Naive B cell (primary cell): ENCODE data around the gene TNK1. TPM values are rescaled to one million over a fixed set of nuclear protein-coding genes. Genes with fewer than 3 reads are reported as not detected.
"Not testable (repeated sequence)": the region's sequence is repeated elsewhere in the genome, so short reads cannot be mapped to it uniquely, and the experiment has no call there.

ENCODE experiments used
- ATAC-seq, 2 donors: fragments of 150-1000 bp; cut with Tn5 transposase; 2 replicates each; pipeline ENCODE4 v1.10.0; 2021; ENCODE audit warnings: low read depth in 2 of 2, mild to moderate bottlenecking in 2 of 2, moderate library complexity in 2 of 2
- DNase-seq: peaks from one replicate; pipeline ENCODE4 v3.0.0; 2022
- H3K27ac Mint-ChIP-seq, 6 donors: one replicate each; pipeline ENCODE4 v1.8.0; 2020 to 2022; ENCODE audit warnings: mild to moderate bottlenecking in 6 of 6, mixed read lengths in 6 of 6, moderate library complexity in 5 of 6, inconsistent platforms in 2 of 6
- H3K27me3 Mint-ChIP-seq, 3 donors: one replicate each; pipeline ENCODE4 v1.8.0; 2021 to 2022; ENCODE audit warnings: mixed read lengths in 3 of 3, mild to moderate bottlenecking in 1 of 3
- H3K36me3 Mint-ChIP-seq, 2 donors: one replicate each; pipeline ENCODE4 v1.8.0; 2020 to 2022; ENCODE audit warnings: mixed read lengths in 2 of 2, inconsistent platforms in 1 of 2, mild to moderate bottlenecking in 1 of 2
- H3K4me1 Mint-ChIP-seq, 3 donors: one replicate each; pipeline ENCODE4 v1.8.0; 2020 to 2022; ENCODE audit warnings: mixed read lengths in 3 of 3, inconsistent platforms in 1 of 3, mild to moderate bottlenecking in 1 of 3, moderate library complexity in 1 of 3
- H3K4me3 Mint-ChIP-seq, 8 donors: one replicate each; pipeline ENCODE4 v1.8.0; 2020 to 2022; ENCODE audit warnings: mild to moderate bottlenecking in 8 of 8, mixed read lengths in 8 of 8, moderate library complexity in 8 of 8, inconsistent platforms in 2 of 8
- H3K9me3 Mint-ChIP-seq, 7 donors: one replicate each; pipeline ENCODE4 v1.8.0; 2020 to 2022; ENCODE audit warnings: mixed read lengths in 7 of 7, mild to moderate bottlenecking in 5 of 7, inconsistent platforms in 2 of 7, moderate library complexity in 1 of 7
- polyA plus RNA-seq, 6 donors: library from polyadenylated mRNA; unstranded; fragments of 300-500 nt; fragmentation: Illumina TruSeq; gene quantifications; one replicate each; pipeline ENCODE4 v1.2.3, GENCODE V29; 2021; ENCODE audit warnings: low read depth in 6 of 6

Gene TNK1
- 1 to 10 TPM; 1.2 to 4.2 (median 2.5) TPM for polyA plus RNA-seq

- peaks cover 38 to 55% (median 45%) of the 10 kb centered on the region in 3 donors for H3K27me3 Mint-ChIP-seq
- H3K36me3 Mint-ChIP-seq = peaks cover 3 to 8% of the 10 kb centered on the region in 2 donors
- peaks cover 0 to 6% (median 5%) of the 10 kb centered on the region in 7 donors for H3K9me3 Mint-ChIP-seq
- DNase-seq (no peak), ATAC-seq (no peak)
- peaks cover 14 to 16% (median 15%) of the 10 kb centered on the region in 3 donors for H3K4me1 Mint-ChIP-seq
- H3K27ac Mint-ChIP-seq = peak within 1 kb of the TSS in 3 of 6 donors; percentile 21 to 52 (median 41)
- H3K4me3 Mint-ChIP-seq = peak within 1 kb of the TSS in 6 of 8 donors; percentile 6 to 65 (median 40)
Observed at GRCh38 chr17:7380855-7381683, at the start of gene TNK1. TSS of gene TNK1 (plus strand) at chr17:7381089. CDS start at chr17:7382927, 1,838 bp downstream.

GRCh38 chr17:7332111-7332510 lies 48.8 kb upstream of the TNK1 start:
- no peak for ATAC-seq
- no peaks in the 10 kb centered on the region for H3K9me3 Mint-ChIP-seq
- DNase-seq = no peak
- peaks cover 53 to 67% (median 65%) of the 10 kb centered on the region in 3 donors for H3K4me1 Mint-ChIP-seq
- peak overlapping the region in 7 of 8 donors; percentile 30 to 79 (median 52) for H3K4me3 Mint-ChIP-seq
- no peaks in the 10 kb centered on the region for H3K36me3 Mint-ChIP-seq
- H3K27me3 Mint-ChIP-seq = no peaks in the 10 kb centered on the region
- peak overlapping the region in 2 of 6 donors; percentile 63 to 67 for H3K27ac Mint-ChIP-seq

GRCh38 chr17:7332600-7333069 lies 48.3 kb upstream of the TNK1 start:
- not testable (repeated sequence) for H3K9me3 Mint-ChIP-seq, ATAC-seq, H3K36me3 Mint-ChIP-seq, H3K27me3 Mint-ChIP-seq
- DNase-seq = peak; percentile 36
- Mint-ChIP-seq H3K4me3 (peak overlapping the region; percentile 30 to 79 (median 46)), H3K4me1 (peaks cover 54 to 68% (median 67%) of the 10 kb centered on the region in 3 donors), H3K27ac (peak overlapping the region in 5 of 6 donors; percentile 47 to 92 (median 67))

GRCh38 chr17:7334938-7335538 lies 45.9 kb upstream of the TNK1 start:
- Mint-ChIP-seq H3K4me1 (peaks cover 45 to 64% (median 59%) of the 10 kb centered on the region in 3 donors), H3K36me3 (peaks cover 0 to 8% of the 10 kb centered on the region in 2 donors), H3K27me3 (no peaks in the 10 kb centered on the region), H3K27ac (peak overlapping the region in 5 of 6 donors; percentile 76 to 96 (median 89)), H3K9me3 (no peaks in the 10 kb centered on the region), H3K4me3 (peak overlapping the region; percentile 42 to 97 (median 94))
- no peak for ATAC-seq
- DNase-seq = no peak

GRCh38 chr17:7335765-7336164 lies 45.1 kb upstream of the TNK1 start:
- H3K4me1 Mint-ChIP-seq = peaks cover 46 to 58% (median 53%) of the 10 kb centered on the region in 3 donors
- not testable (repeated sequence) for H3K27me3 Mint-ChIP-seq

DNA sequence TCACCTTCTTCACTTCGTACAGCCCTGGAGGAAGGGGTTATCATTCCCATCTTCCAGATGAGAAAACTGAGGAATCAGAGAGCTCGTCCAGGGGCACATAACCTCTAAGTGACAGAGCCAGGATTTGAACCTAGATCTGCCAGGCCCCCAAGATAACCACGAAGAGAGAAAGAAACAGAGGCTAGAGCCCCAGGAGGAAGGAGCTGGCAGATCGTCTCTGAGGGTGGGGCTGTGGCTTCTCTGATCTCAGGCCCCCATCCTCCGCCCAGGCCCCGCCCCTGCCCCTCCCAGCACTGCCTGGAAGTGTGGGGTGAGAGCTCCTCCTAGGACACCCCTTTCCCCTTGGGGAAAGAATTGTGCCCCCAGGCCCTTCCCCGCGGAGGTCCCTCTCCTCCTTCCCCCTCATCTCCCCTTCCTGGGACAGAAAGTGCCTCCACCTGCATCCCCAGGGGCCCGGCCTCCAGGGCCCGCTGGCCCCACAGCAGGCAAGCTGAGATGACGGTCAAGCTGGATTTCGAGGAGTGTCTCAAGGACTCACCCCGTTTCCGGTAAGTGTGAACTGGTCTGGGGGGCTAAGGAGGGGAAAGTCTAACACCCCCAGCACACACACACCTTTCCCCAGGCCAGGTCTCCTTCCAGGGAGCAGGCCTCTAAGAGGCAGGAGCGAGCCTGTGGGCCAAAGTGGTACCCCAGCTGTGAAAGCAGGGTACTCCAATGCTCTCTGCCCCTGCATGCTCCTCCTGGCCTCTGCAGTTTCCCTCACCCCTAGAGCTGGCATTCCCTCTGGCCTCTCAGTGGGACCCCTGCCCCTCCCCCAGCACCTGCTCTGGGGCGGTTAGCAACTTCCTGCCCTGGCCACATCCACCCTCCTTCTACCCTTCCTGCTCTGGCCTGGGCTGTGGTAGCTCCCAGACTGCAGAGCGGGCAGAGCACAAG lies 44.4 kb upstream of the TNK1 start, which contains the start of gene ACAP1:
TSS of gene ACAP1 (plus strand) at position 290 of the 936 bp plus-strand sequence. CDS start at position 496, 206 bp downstream.
- H3K36me3 Mint-ChIP-seq = peaks cover 0 to 12% of the 10 kb centered on the region in 2 donors
- ATAC-seq = peak; percentile 93
- H3K4me3 Mint-ChIP-seq = peak within 1 kb of the TSS; percentile 90 to 97 (median 95)
- peak; percentile 61 for DNase-seq
- H3K27me3 Mint-ChIP-seq = no peaks in the 10 kb centered on the region
- peaks cover 46 to 57% (median 51%) of the 10 kb centered on the region in 3 donors for H3K4me1 Mint-ChIP-seq
- H3K9me3 Mint-ChIP-seq = no peaks in the 10 kb centered on the region
- H3K27ac Mint-ChIP-seq = peak within 1 kb of the TSS; percentile 86 to 98 (median 94)

More at GRCh38 chr17:7335765-7336164, 45.1 kb upstream of the TNK1 start:
- ATAC-seq, DNase-seq, H3K36me3 Mint-ChIP-seq, H3K9me3 Mint-ChIP-seq: not testable (repeated sequence)
- H3K4me3 Mint-ChIP-seq = peak overlapping the region; percentile 90 to 97 (median 95)
- peak overlapping the region in 5 of 6 donors; percentile 86 to 97 (median 91) for H3K27ac Mint-ChIP-seq

DNA sequence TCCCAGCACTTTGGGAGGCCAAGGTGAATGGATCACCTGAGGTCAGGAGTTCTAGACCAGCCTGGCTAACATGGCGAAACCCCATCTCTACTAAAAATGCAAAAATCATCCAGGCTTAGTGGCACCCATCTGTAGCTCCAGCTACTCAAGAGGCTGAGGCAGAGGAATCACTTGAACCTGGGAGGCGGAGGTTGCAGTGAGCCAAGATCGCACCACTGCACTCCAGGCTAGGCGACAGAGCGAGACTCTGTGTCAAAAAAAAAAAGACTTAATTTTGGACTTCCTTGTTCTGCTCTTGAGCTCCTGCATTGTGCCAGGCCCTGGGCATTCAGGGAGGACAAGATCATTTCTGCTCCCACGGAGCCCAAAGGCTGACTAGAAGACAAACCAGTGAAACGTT lies 43.3 kb upstream of the TNK1 start:
- not testable (repeated sequence) for H3K9me3 Mint-ChIP-seq, DNase-seq, H3K27me3 Mint-ChIP-seq
- peaks cover 45 to 52% (median 46%) of the 10 kb centered on the region in 3 donors for H3K4me1 Mint-ChIP-seq
- H3K4me3 Mint-ChIP-seq = peak overlapping the region; percentile 90 to 97 (median 95)
- H3K36me3 Mint-ChIP-seq = peaks cover 0 to 15% of the 10 kb centered on the region in 2 donors
- ATAC-seq = peak; percentile 34 to 41
- H3K27ac Mint-ChIP-seq = peak overlapping the region in 4 of 6 donors; percentile 74 to 98 (median 88)

GRCh38 chr17:7340179-7340578 lies 40.7 kb upstream of the TNK1 start:
- H3K27ac Mint-ChIP-seq = peak overlapping the region in 1 of 6 donors; percentile 7
- H3K4me3 Mint-ChIP-seq = peak overlapping the region in 2 of 8 donors; percentile 33 to 55
- ATAC-seq (no peak), DNase-seq (no peak)
- peaks cover 39 to 44% (median 40%) of the 10 kb centered on the region in 3 donors for H3K4me1 Mint-ChIP-seq
- peaks cover 0 to 23% of the 10 kb centered on the region in 2 donors for H3K36me3 Mint-ChIP-seq
- no peaks in the 10 kb centered on the region for H3K27me3 Mint-ChIP-seq
- no peaks in the 10 kb centered on the region for H3K9me3 Mint-ChIP-seq

- peaks cover 0 to 23% of the 10 kb centered on the region in 2 donors for H3K36me3 Mint-ChIP-seq
Observed at GRCh38 chr17:7341842-7342241, 39.0 kb upstream of the TNK1 start.

GRCh38 chr17:7343250-7343649 lies 37.6 kb upstream of the TNK1 start:
- Mint-ChIP-seq H3K4me3 (no peak overlapping the region), H3K4me1 (peaks cover 17 to 19% (median 18%) of the 10 kb centered on the region in 3 donors), H3K36me3 (peaks cover 0 to 23% of the 10 kb centered on the region in 2 donors), H3K27me3 (no peaks in the 10 kb centered on the region), H3K27ac (no peak overlapping the region), H3K9me3 (no peaks in the 10 kb centered on the region)
- ATAC-seq = no peak
- DNase-seq = no peak

More at GRCh38 chr17:7341842-7342241, 39.0 kb upstream of the TNK1 start:
- peaks cover 26 to 30% (median 30%) of the 10 kb centered on the region in 3 donors for H3K4me1 Mint-ChIP-seq
- DNase-seq (no peak), ATAC-seq (no peak)
- H3K27ac Mint-ChIP-seq = peak overlapping the region in 1 of 6 donors; percentile 86
- H3K27me3 Mint-ChIP-seq = no peaks in the 10 kb centered on the region
- no peaks in the 10 kb centered on the region for H3K9me3 Mint-ChIP-seq
- peak overlapping the region in 1 of 8 donors; percentile 24 for H3K4me3 Mint-ChIP-seq

- ATAC-seq (no peak), DNase-seq (no peak)
- Mint-ChIP-seq H3K4me1 (peaks cover 14 to 34% (median 23%) of the 10 kb centered on the region in 3 donors), H3K9me3 (no peaks in the 10 kb centered on the region), H3K27me3 (no peaks in the 10 kb centered on the region), H3K27ac (peak overlapping the region in 3 of 6 donors; percentile 18 to 57 (median 29)), H3K36me3 (peaks cover 0 to 7% of the 10 kb centered on the region in 2 donors), H3K4me3 (no peak overlapping the region)
Observed at GRCh38 chr17:7346761-7347614, 33.9 kb upstream of the TNK1 start.
